CD4-positive, alpha-beta T cell (primary cell): ENCODE measurements around the gene PTGDR2. TPM values are rescaled to one million over a fixed set of nuclear protein-coding genes. Genes with fewer than 3 reads are reported as not detected.

ENCODE experiments used
- ATAC-seq: fragments of 200-7000 bp; cut with Tn5 transposase; one replicate; pipeline ENCODE4 v1.10.0; 2022; ENCODE audit warnings: mild to moderate bottlenecking; ENCODE audit not compliant: poor library complexity
- CTCF ChIA-PET: fragments of 350-600 bp; sonication (Branson Sonifier 250); formaldehyde crosslinking; loops from one replicate; lab custom pipeline; 2021; ENCODE audit warnings: antibody characterized with exemption, inconsistent platforms; lab: Charles Lee
- POLR2A ChIA-PET: fragments of 350-600 bp; sonication (Branson Sonifier 250); formaldehyde crosslinking; loops from one replicate; lab custom pipeline; 2021; ENCODE audit warnings: antibody characterized with exemption, inconsistent platforms; lab: Charles Lee
- DNase-seq, 14 experiments: peaks; one replicate each; pipeline ENCODE4 v3.0.0-alpha.2; 2013 to 2020; ENCODE audit warnings: mixed read lengths in 2 of 14
- H3K27ac ChIP-seq, 2 donors: one replicate each; pipeline versions ENCODE4 v1.5.1 to v1.7.0; 2013; ENCODE audit warnings: low read length in 2 of 2, low read depth in 1 of 2, mild to moderate bottlenecking in 1 of 2
- H3K27me3 ChIP-seq, 2 experiments: 1 replicate in 1 of 2; 2 replicates in 1 of 2; pipeline versions ENCODE4 v1.6.1 to v1.7.0; 2013; ENCODE audit warnings: low read length in 2 of 2, control low read depth in 1 of 2, mild to moderate bottlenecking in 1 of 2, moderate library complexity in 1 of 2; ENCODE audit not compliant: insufficient read depth in 2 of 2, control insufficient read depth in 1 of 2
- H3K36me3 ChIP-seq: one replicate; pipeline ENCODE4 v1.6.1; 2013; ENCODE audit warnings: low read length, control low read depth; ENCODE audit not compliant: insufficient read depth
- H3K4me1 ChIP-seq: one replicate; pipeline ENCODE4 v1.6.1; 2013; ENCODE audit warnings: low read length, control low read depth; ENCODE audit not compliant: insufficient read depth
- H3K4me3 ChIP-seq: one replicate; pipeline ENCODE4 v1.5.1; 2013; ENCODE audit warnings: mild to moderate bottlenecking, low read length, moderate library complexity
- H3K9me3 ChIP-seq, 2 experiments: 1 replicate in 1 of 2; 2 replicates in 1 of 2; pipeline versions ENCODE4 v1.6.1 to v1.7.0; 2013; ENCODE audit warnings: low read length in 2 of 2, mild to moderate bottlenecking in 2 of 2, control low read depth in 1 of 2, moderate library complexity in 1 of 2; ENCODE audit not compliant: control insufficient read depth in 1 of 2, insufficient read depth in 1 of 2
- H3K27ac Mint-ChIP-seq: one replicate; pipeline ENCODE4 v1.8.0; 2020; ENCODE audit warnings: mixed read lengths
- H3K27me3 Mint-ChIP-seq: one replicate; pipeline ENCODE4 v1.8.0; 2021; ENCODE audit warnings: mixed read lengths
- H3K36me3 Mint-ChIP-seq: one replicate; pipeline ENCODE4 v1.8.0; 2021; ENCODE audit warnings: low read depth, mixed read lengths
- H3K4me1 Mint-ChIP-seq: one replicate; pipeline ENCODE4 v1.8.0; 2021; ENCODE audit warnings: low read depth, mixed read lengths
- H3K4me3 Mint-ChIP-seq: one replicate; pipeline ENCODE4 v1.8.0; 2020; ENCODE audit warnings: mild to moderate bottlenecking, mixed read lengths
- H3K9me3 Mint-ChIP-seq: one replicate; pipeline ENCODE4 v1.8.0; 2020; ENCODE audit warnings: mixed read lengths
- intact Hi-C, 2 experiments: fragments of 100-400 bp; cut with DNase I in 1 of 2; cut with micrococcal nuclease in 1 of 2; formaldehyde crosslinking; loops; one replicate each; pipeline versions ENCODE4 v1.15.1 to v1.9.0; 2023 to 2025; cut with DNase I, micrococcal nuclease
- total RNA-seq, 174 experiments: library from RNA in 2 of 174; stranded (reverse) in 2 of 174; gene quantifications; one replicate each; pipeline ENCODE4 v1.2.3 and lab custom pipeline; 2021 to 2026
- TF ChIP-seq, protein P1 (sequence below): fragments of 200-600 bp; IDR thresholded peaks from one replicate; pipeline ENCODE4 v1.8.0; 2022; ENCODE audit warnings: antibody characterized with exemption, mild to moderate bottlenecking

PTGDR2 gene
- total RNA-seq, 2 experiments from 2014 or later: 0.36 TPM

- CTCF ChIA-PET: no interaction called here
- Mint-ChIP-seq H3K4me1 (peaks cover 26% of the 10 kb centered on the region), H3K27me3 (no peaks in the 10 kb centered on the region), H3K9me3 (no peaks in the 10 kb centered on the region), H3K36me3 (peaks cover 62% of the 10 kb centered on the region), H3K4me3 (no peak overlapping the region), H3K27ac (no peak overlapping the region)
- POLR2A ChIA-PET: no interaction called here
- Histone ChIP-seq H3K4me3 (no peak overlapping the region), H3K9me3 (no peaks in the 10 kb centered on the region), H3K4me1 (peaks cover 27% of the 10 kb centered on the region), H3K36me3 (peaks cover 42% of the 10 kb centered on the region), H3K27me3 (no peaks in the 10 kb centered on the region), H3K27ac (no peak overlapping the region)
- TF ChIP-seq, protein P1, sequence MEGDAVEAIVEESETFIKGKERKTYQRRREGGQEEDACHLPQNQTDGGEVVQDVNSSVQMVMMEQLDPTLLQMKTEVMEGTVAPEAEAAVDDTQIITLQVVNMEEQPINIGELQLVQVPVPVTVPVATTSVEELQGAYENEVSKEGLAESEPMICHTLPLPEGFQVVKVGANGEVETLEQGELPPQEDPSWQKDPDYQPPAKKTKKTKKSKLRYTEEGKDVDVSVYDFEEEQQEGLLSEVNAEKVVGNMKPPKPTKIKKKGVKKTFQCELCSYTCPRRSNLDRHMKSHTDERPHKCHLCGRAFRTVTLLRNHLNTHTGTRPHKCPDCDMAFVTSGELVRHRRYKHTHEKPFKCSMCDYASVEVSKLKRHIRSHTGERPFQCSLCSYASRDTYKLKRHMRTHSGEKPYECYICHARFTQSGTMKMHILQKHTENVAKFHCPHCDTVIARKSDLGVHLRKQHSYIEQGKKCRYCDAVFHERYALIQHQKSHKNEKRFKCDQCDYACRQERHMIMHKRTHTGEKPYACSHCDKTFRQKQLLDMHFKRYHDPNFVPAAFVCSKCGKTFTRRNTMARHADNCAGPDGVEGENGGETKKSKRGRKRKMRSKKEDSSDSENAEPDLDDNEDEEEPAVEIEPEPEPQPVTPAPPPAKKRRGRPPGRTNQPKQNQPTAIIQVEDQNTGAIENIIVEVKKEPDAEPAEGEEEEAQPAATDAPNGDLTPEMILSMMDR: no peak
- ATAC-seq (no peak), DNase-seq (no peak)
- intact Hi-C loops: no loop called here
Observed at GRCh38 chr11:60847896-60848295, 7.9 kb downstream of the PTGDR2 start.

GRCh38 chr11:60847281-60847680 lies 8.5 kb downstream of the PTGDR2 start:
- Mint-ChIP-seq H3K4me1 (peaks cover 30% of the 10 kb centered on the region), H3K27ac (no peak overlapping the region), H3K36me3 (peaks cover 62% of the 10 kb centered on the region), H3K9me3 (no peaks in the 10 kb centered on the region), H3K27me3 (no peaks in the 10 kb centered on the region), H3K4me3 (no peak overlapping the region)
- peaks cover 42% of the 10 kb centered on the region for H3K36me3 ChIP-seq
- H3K9me3 ChIP-seq: no peaks in the 10 kb centered on the region
- intact Hi-C loops: no loop called here
- ChIA-PET CTCF (no interaction called here), POLR2A (no interaction called here)
- H3K27ac ChIP-seq: no peak overlapping the region
- H3K27me3 ChIP-seq: no peaks in the 10 kb centered on the region
- ATAC-seq (no peak), DNase-seq (no peak)
- TF ChIP-seq, protein P1: no peak
- H3K4me1 ChIP-seq: peaks cover 33% of the 10 kb centered on the region
- H3K4me3 ChIP-seq: no peak overlapping the region

DNA sequence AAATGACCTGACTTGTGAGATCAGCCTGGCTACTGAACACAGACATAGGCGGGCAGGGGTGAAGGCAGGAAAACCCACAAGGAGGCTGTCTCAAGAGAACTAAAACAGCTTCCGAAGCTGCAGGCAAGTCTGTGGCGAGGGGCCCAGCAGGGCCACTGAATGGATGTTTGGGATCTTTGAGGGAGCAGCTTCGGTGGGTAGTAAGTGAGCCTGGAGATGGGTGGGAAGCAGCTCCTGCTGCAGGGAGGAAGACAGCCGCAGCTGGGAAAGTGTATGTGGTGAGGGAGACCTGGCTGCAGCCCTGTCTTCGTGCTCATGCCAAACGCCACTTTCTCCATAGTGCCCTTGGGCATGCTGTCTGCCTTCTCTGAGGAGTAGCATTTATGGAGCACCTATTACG lies 10.4 kb downstream of the PTGDR2 start:
- Histone ChIP-seq H3K36me3 (peaks cover 26% of the 10 kb centered on the region), H3K9me3 (no peaks in the 10 kb centered on the region), H3K27me3 (no peaks in the 10 kb centered on the region), H3K4me1 (peaks cover 47% of the 10 kb centered on the region), H3K4me3 (no peak overlapping the region), H3K27ac (no peak overlapping the region)
- H3K36me3 Mint-ChIP-seq: peaks cover 43% of the 10 kb centered on the region
- no peaks in the 10 kb centered on the region for H3K9me3 Mint-ChIP-seq
- peaks cover 42% of the 10 kb centered on the region for H3K4me1 Mint-ChIP-seq
- peak overlapping the region; percentile 81 for H3K27ac Mint-ChIP-seq
- H3K4me3 Mint-ChIP-seq: peak overlapping the region; percentile 78
- ChIA-PET CTCF (interaction anchor here (1.9 kb wide), 1 partner anchor 14 kb away, joined by 6 read pairs; no protein-coding TSS in a partner anchor), POLR2A (no interaction called here)
- no peak for ATAC-seq
- no peak for DNase-seq
- TF ChIP-seq, protein P1: no peak
- no peaks in the 10 kb centered on the region for H3K27me3 Mint-ChIP-seq
- intact Hi-C loops: no loop called here
